Vagina (tissue), 2 donors: ENCODE measurements around the gene PHLDA2.

ENCODE experiments used
- POLR2A ChIP-seq, 2 donors: fragments of 450-650 bp; IDR thresholded peaks; one replicate each; pipeline ENCODE4 v1.6.1; 2017; ENCODE audit warnings: antibody characterized with exemption in 2 of 2, mild to moderate bottlenecking in 2 of 2, moderate library complexity in 2 of 2
- POLR2AphosphoS5 ChIP-seq, 2 donors: sonication (generic); formaldehyde crosslinking; IDR thresholded peaks; one replicate each; pipeline ENCODE4 v1.9.0; 2017; ENCODE audit warnings: antibody characterized with exemption in 2 of 2, mild to moderate bottlenecking in 2 of 2, low read depth in 1 of 2; ENCODE audit not compliant: insufficient read depth in 1 of 2
- TF ChIP-seq, protein P1 (sequence below), 3 experiments: fragments of 450-650 bp in 2 of 3; fragments of 200-600 bp in 1 of 3; sonication (generic) in 1 of 3; IDR thresholded peaks; one replicate each; pipeline ENCODE4 v1.5.1; 2017 to 2019; ENCODE audit warnings: antibody characterized with exemption in 3 of 3, mild to moderate bottlenecking in 2 of 3, moderate library complexity in 2 of 3

DNA sequence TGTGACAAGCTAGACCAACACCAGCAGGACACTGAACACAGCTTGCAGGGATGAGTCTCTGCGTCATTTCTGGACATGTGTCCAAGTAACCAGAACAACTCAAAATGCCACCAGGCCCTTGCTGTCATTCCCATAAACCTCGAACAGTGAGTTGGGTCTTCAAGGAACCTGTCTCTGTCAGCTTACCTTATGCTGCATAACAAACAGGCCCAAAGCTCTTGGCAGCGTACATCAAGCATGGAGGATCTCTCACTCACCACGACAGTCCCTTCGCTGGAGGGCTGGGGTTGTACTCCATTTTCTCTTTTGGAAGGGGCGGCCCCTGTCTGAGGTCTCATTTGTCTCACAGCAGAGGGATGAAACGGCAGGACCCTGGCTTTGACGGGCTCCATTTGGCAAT lies 50.4 kb downstream of the PHLDA2 start:
- TF ChIP-seq, protein P1, sequence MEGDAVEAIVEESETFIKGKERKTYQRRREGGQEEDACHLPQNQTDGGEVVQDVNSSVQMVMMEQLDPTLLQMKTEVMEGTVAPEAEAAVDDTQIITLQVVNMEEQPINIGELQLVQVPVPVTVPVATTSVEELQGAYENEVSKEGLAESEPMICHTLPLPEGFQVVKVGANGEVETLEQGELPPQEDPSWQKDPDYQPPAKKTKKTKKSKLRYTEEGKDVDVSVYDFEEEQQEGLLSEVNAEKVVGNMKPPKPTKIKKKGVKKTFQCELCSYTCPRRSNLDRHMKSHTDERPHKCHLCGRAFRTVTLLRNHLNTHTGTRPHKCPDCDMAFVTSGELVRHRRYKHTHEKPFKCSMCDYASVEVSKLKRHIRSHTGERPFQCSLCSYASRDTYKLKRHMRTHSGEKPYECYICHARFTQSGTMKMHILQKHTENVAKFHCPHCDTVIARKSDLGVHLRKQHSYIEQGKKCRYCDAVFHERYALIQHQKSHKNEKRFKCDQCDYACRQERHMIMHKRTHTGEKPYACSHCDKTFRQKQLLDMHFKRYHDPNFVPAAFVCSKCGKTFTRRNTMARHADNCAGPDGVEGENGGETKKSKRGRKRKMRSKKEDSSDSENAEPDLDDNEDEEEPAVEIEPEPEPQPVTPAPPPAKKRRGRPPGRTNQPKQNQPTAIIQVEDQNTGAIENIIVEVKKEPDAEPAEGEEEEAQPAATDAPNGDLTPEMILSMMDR (IDR thresholded peaks at IDR 0.05), result no peak
- TF ChIP-seq POLR2AphosphoS5 (IDR thresholded peaks at IDR 0.05; ENCODE audit: insufficient read depth in 1 of 2, low read depth in 1 of 2) (no peak), POLR2A (IDR thresholded peaks at IDR 0.05) (no peak)
